ENCODE data around the gene CIZ1. TPM values are rescaled to one million over a fixed set of nuclear protein-coding genes. Genes with fewer than 3 reads are reported as not detected.

The CIZ1 gene
- 75.2 to 92.1 TPM (median 88.1 TPM) in 5 replicates for total RNA-seq (2022; extraction: Qiagen RNA extraction)

GRCh38 chr9:128191406-128192046 lies at the start of gene CIZ1:
CIZ1 (minus strand) TSS chr9:128191572; CDS start chr9:128190857, 715 bp downstream.

GRCh38 chr9:128203024-128203706 lies 11.8 kb upstream of the CIZ1 start, which contains the start of gene DNM1:
DNM1 (plus strand) TSS chr9:128203379; CDS start chr9:128203471, 92 bp downstream.

GRCh38 chr9:128159784-128160602 lies 31.4 kb downstream of the CIZ1 start, which contains the start of gene BBLN:
BBLN (plus strand) TSS chr9:128160265; CDS start chr9:128160408, 143 bp downstream.

GRCh38 chr9:128149001-128149701 lies 42.2 kb downstream of the CIZ1 start, which contains the start of gene LCN2:
LCN2 (plus strand) TSS chr9:128149453; CDS start chr9:128149526, 73 bp downstream.

GRCh38 chr9:128127568-128127989 lies 63.8 kb downstream of the CIZ1 start, which contains the start of gene PTGES2:
PTGES2 (minus strand) TSS chr9:128127729; CDS start chr9:128127717, 12 bp downstream.

Other genes starting within 250 kb of the CIZ1 start
- gene EEIG1, start 210.6 kb downstream of the CIZ1 start, total RNA-seq (2022; extraction: Qiagen RNA extraction), result 50.6 to 81.0 TPM (median 63.1 TPM) in 5 replicates
- gene NAIF1, start 124.3 kb downstream of the CIZ1 start, total RNA-seq (2022; extraction: Qiagen RNA extraction), result 5.1 to 7.5 TPM (median 7.2 TPM) in 5 replicates
- 7.0 to 9.2 TPM (median 7.7 TPM) in 5 replicates for gene SLC25A25, start 123.3 kb downstream of the CIZ1 start, total RNA-seq (2022; extraction: Qiagen RNA extraction)
- gene PTGES2, start 63.8 kb downstream of the CIZ1 start, total RNA-seq (2022; extraction: Qiagen RNA extraction), result 76.5 to 104 TPM (median 94.8 TPM) in 5 replicates
- 2.8 to 6.5 TPM (median 3.4 TPM) in 5 replicates for gene LCN2, start 42.1 kb downstream of the CIZ1 start, total RNA-seq (2022; extraction: Qiagen RNA extraction)
- gene BBLN, start 31.3 kb downstream of the CIZ1 start, total RNA-seq (2022; extraction: Qiagen RNA extraction), result 41.2 to 69.2 TPM (median 66.0 TPM) in 5 replicates
- 78.2 to 96.1 TPM (median 86.9 TPM) in 5 replicates for gene DNM1, start 11.8 kb upstream of the CIZ1 start, total RNA-seq (2022; extraction: Qiagen RNA extraction)
- 38.8 to 54.8 TPM (median 46.5 TPM) in 5 replicates for gene GOLGA2, start 84.4 kb upstream of the CIZ1 start, total RNA-seq (2022; extraction: Qiagen RNA extraction)
- 41.5 to 51.4 TPM (median 46.9 TPM) in 5 replicates for gene SWI5, start 84.7 kb upstream of the CIZ1 start, total RNA-seq (2022; extraction: Qiagen RNA extraction)
- 40.0 to 56.0 TPM (median 51.8 TPM) in 5 replicates for gene TRUB2, start 130.9 kb upstream of the CIZ1 start, total RNA-seq (2022; extraction: Qiagen RNA extraction)
- 47.6 to 64.3 TPM (median 63.2 TPM) in 5 replicates for gene COQ4, start 131.3 kb upstream of the CIZ1 start, total RNA-seq (2022; extraction: Qiagen RNA extraction)
- 38.8 to 52.9 TPM (median 48.0 TPM) in 5 replicates for gene SLC27A4, start 149.0 kb upstream of the CIZ1 start, total RNA-seq (2022; extraction: Qiagen RNA extraction)
- 65.5 to 89.4 TPM (median 85.3 TPM) in 5 replicates for gene URM1, start 179.8 kb upstream of the CIZ1 start, total RNA-seq (2022; extraction: Qiagen RNA extraction)
- 32.0 to 43.1 TPM (median 38.8 TPM) in 5 replicates for gene CERCAM, start 229.3 kb upstream of the CIZ1 start, total RNA-seq (2022; extraction: Qiagen RNA extraction)

All from A549 treated with CORT108297 at 1 μM for 4 hours (cell line).